Activated CD4-positive, alpha-beta T cell treated with anti-CD3 and anti-CD28 coated beads for 1 hour (primary cell): Measurements from ENCODE around the gene MEGF11.
"Not testable (repeated sequence)": the region's sequence is repeated elsewhere in the genome, so short reads cannot be mapped to it uniquely, and the experiment has no call there.

Experiments
- DNase-seq: peaks from one replicate; pipeline ENCODE4 v3.0.0-alpha.2; 2020

The MEGF11 gene

DNA sequence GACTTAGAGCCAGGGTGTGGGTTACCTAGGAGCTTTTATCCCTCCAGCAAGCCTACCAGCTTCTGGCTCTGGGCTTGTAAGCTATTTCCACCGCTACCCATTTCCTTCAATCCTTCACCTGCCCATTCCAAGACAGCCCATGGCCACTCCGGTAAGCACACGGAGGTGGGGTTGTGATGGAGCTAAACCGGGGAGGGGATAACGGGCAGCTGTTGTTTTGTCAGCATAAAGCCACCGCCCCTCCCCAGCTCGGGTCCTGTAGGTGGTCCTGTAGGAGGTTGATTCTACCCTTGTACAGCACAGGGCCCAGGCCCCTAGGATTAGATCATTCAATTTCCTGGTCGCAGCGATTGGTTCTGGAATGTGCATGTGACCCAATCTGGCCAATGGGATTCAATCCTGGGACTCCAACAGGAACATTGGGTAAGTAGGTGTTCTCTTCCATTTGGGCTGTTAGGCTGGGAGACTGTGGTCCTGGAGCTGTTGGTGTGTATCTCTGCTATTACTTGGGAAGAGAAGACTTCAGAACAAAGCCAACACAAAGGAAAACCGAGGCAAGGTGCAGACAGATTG lies 233.6 kb downstream of the MEGF11 start:
- DNase-seq = no peak

DNA sequence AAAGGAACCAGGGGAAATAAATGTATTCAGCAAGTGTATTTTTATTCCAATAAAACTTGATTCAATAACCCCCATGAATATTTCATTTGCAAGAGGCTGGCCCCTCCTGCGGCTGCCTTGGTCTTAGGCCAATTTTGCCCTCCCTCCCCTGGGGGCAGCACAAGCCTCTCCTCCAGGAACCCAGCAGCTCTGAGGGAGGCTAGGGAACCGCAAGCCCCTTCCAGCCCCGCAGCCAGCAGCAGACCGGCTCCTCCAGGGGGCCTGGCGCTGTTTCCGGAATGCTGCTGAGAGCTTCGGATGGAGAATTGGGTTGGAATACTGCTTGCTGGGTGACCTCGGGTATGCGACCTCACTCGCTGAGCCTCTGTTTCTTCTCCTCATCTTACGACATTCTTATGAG lies 234.2 kb downstream of the MEGF11 start:
- no peak for DNase-seq

DNA sequence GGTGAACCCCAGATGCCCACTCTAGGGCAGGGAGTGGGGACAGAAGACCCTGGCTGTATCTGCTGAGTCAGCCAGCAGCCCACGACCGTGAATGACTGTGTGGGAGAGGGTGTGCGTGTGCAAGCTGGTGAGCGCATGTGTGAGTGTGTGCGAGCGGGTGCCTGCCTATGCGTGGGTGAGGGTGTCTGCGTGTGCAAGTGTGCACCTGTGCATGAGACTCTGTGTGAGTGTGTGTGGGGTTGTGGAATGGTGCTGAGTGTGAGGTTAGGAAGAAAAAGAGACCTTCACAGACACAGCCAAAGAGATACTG lies 235.1 kb downstream of the MEGF11 start:
- no peak for DNase-seq

DNA sequence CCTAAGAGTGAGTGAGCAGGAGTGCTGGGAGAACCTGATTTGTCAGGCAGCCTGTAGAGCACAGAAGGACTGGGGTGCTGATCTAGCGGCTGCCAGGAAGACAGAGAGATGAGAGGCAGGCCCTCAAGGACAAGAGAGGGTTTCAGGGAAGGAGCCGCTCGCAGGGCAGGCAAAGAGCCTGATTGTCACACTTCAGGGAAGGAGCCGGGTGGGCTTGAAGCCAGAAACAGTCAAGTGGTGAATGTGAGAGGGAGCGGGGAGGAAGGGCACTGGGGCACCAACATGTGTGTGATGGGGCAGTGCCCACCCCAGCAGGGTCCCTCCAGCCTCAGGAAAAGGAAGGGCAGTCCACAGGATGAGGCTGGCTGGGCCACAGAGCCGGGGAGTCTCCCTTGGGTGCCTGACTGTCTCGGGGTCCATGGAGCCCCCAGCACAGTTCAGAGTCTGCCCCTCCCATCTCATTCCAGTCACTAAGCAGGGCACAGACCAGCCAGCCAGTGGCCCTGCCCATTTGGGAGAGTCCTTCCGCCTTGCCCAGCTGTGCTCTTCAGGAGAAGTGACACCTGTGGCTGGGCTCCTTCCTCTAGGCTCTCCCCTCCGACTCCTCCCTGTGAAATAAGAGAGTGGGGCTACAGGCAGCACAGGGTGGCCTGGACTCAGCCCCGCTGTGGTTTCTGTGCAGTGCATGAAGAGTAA lies 235.6 kb downstream of the MEGF11 start:
- no peak for DNase-seq

DNA sequence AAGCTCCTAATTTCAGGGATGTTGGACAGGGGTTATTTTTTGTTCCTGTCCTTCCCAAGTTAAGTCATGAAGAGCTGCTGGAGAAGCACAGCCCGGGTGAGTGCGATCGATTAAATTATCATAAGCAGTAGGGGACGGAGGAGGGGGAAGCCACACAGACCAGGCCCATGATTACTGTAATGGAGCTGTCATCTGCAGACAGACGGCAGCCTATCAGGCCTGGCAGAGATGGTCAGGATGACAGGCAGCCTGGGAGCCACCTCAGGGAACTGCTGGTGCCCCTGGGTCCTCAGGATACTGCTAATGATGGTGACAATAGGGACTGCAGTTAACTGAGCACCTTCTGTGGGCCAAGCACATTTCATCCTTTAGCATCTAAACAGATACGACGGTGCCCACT lies 236.6 kb downstream of the MEGF11 start:
- DNase-seq = no peak

DNA sequence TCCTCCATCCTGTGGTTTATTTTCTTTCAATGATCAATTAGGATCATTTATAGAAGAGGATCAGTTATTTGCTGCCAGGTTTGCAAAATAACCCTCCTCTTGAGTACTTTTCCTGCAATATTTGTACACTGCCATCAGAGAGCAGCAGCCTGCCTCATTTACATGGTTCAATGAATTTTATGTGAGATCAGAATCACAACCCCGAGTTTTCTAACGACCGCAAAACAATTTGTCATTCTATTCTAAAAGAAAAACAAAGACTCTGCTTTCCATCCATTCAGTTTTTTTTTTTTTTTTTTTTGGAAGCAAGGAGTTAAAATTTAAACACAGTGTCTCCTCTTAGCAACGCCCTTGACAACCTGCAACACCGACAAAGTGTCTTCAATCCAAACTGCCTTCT lies 237.4 kb downstream of the MEGF11 start:
- no peak for DNase-seq

DNA sequence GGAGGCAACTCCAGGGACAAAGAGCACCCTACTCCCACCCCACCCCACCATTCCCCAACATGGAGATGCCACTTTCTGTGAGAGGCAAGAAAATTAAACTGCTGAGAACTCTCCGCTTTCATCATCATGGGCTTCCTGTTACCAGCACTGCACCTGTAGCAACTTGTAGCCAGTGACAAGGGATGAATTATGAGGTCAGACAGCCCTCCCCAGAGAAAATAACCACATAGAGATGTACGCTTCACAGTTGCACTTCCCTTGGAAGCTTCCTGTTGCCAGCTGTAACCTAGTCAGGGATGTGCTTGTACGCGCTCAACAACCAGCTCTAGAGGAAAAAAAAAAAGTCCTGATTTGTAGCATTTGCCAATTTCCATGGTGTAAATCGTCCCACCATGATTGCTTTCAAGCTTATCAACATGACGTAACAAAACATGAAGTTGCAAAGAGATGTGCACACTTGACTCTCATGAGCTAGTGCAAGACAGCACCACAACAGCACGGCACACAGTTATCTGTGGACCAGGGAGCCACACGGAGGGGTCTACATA lies 238.8 kb downstream of the MEGF11 start:
- no peak for DNase-seq

DNA sequence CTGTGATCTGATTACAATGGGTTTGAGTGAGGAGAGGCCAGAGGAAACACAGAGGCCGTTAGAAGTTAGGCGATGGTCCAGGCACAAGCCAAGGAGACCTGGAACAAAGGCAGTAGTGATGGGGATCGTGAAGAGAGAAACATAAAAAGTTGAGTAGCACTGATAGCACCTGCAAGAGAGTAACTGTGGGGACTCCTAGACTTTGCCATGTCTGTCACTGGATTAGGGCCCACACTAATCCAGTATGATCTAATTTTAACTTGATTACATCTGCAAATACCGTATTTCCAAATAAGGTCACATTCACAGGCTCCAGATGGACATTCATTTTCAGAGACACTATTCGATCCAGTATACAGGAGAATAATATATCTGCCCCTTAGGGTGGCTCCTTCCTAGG lies 239.5 kb downstream of the MEGF11 start:
- DNase-seq = no peak

DNA sequence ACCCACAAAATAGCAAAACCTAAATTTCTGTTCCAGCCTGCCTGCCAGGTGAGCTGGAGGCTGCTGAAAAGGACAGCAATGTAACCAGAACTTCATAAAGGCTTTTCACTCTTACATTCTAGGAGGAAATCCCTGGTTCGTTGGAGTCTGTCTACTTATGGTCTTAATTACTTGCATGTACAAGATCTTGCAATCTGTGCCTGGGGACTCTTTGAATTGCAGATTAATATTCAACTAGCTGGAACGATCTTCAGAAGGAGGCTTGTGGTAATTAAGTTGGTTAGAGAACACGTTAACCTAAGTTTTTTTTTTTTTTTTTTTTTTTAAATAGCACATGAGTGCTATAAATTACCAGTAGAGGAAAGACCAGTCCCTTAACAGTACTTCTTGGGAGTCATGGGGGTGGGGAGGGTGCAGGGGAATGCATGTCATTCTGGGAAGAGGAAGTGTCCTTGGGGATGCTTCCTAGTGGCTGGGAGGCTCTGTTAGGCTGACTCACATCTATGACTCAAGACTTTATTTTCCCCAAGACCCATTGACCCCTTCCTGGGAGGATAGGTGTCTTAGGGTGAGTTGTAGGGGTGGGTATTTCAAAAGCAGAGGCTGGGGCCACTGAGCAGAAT lies 244.5 kb downstream of the MEGF11 start:
- no peak for DNase-seq

DNA sequence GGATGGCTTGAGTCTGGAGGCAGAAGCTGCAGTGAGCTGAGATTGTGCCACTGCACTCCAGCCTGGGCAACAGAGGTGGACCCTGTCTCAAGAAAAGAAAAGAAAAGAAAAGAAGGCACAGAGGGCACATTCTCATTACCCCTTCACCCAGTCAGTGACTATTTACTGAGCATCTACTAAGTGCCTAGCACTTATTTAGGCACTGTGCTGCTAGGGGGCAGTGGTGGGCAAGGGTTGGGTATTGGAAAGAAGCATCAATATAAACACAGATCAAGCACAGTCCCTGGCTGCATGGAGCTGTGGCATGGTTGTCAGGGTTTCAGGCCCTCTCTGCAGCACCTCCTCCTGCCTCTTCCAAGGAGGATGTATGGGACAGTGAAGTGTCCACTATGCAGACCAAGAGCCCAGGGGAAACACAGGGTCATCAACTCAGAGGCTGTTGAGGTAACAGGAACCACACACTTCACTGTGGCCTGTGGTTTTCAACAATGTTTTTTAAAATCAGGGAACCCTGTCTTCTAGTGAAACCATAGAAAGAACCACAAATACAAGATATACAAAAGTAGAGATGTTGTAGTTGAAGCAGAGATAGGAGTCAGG lies 245.8 kb downstream of the MEGF11 start:
- no peak for DNase-seq

DNA sequence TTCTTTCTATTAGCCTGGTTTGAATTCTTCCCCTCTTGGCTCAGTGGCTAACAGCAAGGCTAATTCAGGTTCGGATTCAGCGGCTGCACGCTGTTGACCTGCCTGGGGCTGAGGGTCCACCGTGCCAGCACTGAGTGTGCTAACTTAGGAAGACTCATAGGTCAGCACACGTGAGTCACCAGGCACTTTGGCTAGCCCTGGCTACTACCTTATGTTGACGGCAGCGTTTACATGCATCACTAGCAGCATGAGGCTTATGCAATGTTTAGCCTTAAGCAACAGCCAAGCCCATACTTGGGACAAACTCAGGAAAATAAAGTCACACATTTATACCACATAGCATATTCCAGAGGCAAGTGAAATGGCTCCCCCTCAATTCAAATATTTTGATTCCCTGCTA lies 246.6 kb downstream of the MEGF11 start:
- no peak for DNase-seq

DNA sequence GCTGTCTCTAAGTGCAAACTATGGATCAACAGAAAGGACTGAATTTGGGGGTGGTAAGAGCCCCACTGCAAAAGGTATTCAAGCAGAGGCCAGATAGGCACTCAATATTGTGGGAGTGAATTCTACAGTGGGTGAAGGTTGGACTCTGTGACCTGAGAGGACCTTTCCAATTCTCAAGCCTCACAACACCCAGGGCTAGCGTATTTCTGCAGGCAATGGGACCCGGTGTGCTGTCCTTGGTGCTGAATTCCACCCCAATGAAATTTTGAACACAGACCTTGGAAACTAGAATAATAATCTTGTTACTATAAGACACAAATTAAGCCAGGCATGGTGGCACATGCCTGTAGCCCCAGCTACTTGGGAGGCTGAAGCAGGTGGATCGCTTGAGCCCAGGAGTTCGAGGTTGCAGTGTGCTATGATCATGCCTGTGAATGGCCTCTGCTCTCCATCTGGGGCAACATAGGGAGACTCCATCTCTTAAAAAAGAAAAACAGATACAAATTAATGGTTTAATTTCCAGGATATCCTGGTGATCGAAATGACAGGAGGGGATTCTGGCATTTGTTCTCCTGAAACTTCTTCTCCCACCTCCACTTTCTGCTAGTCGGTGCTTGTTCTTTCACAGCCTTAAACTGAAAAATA lies 248.8 kb downstream of the MEGF11 start:
- DNase-seq = no peak

DNA sequence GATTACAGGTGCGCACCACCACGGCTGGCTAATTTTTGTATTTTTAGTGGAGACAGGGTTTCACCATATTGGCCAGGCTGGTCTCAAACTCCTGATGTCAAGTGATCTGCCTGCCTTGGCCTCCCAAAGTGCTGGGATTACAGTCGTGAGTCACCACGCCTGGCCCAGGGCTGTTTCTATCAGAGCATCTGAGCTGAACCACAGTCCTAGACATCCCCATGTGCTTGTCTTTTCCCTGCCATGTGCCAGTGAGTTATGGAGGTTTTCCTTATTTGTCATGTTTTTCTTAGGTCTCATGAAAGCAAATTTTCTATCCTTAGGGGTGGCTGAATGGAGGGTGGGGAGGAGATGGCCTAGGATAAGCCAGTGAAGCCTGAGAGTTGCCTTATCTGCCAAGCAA lies 250.4 kb downstream of the MEGF11 start:
- not testable (repeated sequence) for DNase-seq

DNA sequence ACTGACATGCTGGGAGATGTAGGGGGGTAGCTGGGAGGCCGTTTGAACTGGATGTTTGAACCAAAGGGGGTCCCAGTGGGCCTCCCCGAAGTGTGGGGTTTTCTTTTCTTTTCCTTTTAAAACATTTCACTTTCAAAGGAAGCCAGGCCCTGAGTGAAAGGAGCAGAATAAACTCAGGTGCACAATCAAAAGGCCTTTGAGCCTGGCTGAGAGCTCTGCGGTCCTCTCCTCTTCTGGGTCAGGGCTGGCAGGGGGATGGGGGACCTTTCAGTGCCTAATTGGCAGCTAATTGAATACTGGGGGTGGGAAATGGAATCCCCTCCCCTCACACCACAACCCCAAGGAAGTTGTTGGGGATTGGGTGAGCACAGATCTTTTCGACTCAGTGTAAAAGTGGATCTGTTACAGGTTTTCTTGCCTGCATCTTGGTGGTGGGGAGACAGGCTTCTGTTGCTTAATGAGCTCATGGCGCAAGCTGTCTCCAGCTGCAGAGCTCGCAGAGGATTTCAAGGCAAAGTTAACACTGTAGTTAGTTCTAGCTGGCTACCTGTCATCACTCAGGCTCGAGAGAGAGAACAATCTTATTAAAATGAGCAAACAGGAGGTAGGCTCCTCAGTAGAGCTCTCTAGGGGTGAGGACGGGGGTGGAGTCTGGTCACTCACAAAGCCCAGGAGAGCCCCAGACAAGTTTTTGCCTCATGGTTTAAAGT lies 251.7 kb downstream of the MEGF11 start:
- no peak for DNase-seq

DNA sequence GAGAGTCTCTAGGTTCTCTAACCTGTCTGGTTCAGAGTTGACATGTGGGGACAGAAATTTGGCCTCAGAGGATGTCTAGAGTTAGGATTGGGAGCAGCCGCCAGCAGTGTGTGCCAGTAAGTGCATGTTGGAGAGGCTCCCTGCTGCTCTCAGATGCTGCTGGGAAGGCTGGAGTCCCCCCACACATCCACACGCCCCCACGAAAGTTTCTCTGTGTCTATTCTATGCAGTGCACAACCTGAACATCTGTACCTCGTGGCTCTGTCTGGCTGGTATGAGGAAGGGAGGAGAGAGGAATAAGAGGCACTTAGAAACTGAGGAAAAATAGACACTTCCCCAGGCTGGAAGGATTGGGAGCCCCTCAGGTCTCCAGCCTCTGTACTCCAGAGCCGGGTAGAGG lies 252.5 kb downstream of the MEGF11 start:
- no peak for DNase-seq

DNA sequence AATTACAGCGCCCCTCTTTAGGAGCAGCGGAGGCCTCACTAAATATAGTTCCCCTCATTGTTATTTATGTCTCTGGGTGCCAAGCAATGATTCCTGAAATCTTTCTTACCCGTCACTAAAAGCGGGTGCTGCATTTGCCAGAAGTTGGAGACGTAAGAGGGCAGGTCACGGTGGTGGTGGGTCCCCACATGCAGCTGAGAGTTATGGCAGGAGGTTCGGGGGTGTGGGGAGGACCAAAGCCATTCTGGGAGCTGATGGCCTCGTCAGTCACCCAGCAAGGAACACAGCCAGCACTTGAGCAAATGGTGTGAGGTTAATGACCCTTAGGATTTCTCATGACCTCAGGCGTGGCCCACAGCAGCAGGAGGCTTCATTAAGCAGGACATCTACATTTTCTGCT lies 255.1 kb downstream of the MEGF11 start:
- DNase-seq = no peak

DNA sequence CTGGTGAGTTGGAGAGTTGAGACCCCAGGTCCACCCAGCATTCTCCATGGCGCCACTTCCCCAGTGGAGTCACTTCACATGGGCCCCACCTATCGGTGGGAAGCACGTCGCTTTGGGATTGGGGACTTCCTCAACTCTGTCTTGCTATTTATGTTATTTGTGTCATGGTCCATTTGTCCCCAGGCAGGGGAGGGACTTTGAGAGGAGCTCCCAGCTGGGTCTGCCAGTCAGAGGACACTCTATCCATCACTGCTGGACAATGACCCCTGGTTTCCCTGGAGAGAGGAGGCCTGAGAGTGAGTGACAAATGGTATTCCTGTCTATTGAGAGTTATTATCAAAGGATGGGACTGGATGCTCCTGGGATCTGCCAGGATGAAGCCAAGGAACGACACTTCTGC lies 256.6 kb downstream of the MEGF11 start:
- no peak for DNase-seq

DNA sequence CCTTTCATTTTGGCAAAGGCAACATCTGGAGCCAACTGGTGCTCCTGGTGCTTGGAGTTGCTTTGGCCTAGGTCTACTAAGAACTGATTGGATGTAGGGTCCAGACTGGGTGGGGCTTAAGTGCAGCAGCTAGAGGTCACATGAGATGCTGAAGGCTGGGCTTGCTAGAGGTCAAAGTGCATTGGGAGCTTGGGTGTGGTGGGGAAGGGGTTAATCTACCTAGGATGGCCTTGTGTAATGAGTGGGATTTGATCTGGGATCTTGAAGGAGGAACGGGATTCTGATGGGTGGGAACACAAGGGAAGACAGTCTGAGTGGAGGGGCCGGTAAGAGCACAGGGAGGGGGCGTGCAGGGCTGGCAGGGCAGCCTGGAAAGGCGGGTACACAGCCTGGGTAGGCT lies 258.7 kb downstream of the MEGF11 start:
- DNase-seq = no peak

DNA sequence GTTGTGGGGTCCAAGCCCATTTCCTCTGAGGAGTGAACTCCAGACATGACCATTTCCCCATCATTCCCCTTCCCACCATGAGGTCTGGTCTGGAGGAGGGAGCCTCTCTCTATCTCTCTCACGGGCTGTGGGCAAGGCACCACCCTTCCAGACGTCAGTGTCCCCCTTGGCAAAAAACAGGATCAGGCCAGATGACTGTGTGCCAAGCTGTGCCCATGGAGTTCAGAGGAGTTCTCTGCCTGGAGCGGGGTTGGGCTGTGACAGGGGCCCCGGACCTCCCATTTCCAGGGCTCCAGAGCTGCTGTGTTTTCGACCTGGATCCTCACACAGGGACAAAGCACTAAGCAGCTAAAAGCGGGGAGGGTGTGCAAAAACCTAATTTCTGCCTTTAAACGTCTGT lies 259.8 kb downstream of the MEGF11 start:
- no peak for DNase-seq

DNA sequence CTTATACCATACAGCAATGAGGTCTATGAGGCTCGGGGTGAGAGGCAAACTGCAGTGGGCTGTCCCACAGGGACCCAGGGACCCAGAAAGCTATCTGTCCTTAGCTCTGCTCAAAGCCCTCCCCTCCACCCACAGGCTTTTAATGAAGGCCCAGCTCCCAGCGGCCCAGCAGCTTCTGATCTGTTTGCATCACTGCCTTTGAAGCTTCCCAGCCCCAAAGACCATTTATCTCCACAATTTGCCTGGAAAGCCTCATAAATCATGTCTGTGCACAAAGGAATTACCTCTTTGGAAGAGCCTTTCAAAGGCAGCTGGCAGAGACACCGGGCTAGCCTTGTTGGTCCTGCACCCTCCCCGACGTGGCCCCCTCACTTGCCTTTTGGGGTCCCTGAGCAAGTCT lies 260.3 kb downstream of the MEGF11 start:
- DNase-seq = no peak

DNA sequence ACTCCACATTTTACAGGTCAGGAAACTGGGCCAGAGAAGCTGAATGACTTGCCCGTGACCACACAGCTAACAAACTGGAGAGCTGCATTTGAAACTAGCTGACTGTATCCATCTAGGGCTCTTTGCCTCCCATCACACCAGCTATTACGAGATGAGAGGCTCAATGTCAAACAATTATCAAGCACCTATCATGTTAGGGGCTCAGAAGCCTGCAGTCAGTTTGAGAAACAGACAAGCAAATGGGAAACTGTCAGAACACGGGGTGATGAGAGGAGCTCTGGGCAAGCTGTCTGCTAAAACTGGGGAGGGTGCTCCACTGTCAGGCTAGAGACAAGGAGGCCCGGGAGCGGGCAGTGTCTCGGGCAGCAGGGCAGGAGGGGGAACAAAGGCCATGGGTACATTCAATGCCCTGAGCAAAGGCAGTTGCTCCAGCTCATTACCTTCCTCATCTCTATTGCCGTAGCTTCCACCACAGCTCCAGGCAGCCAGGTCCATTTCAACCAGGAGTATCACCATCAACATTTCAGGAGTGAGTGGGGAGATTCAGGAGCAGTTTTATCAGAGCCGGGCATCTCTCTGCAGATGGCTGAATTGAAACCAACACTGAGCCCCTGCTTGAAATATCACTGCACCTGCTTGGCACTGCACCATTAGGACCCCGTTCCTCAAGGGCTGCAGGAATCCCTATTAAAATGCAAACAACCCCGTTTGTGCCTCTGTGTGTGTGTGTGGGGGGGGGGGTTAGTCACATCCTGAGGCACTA lies 261.6 kb downstream of the MEGF11 start:
- DNase-seq = no peak

DNA sequence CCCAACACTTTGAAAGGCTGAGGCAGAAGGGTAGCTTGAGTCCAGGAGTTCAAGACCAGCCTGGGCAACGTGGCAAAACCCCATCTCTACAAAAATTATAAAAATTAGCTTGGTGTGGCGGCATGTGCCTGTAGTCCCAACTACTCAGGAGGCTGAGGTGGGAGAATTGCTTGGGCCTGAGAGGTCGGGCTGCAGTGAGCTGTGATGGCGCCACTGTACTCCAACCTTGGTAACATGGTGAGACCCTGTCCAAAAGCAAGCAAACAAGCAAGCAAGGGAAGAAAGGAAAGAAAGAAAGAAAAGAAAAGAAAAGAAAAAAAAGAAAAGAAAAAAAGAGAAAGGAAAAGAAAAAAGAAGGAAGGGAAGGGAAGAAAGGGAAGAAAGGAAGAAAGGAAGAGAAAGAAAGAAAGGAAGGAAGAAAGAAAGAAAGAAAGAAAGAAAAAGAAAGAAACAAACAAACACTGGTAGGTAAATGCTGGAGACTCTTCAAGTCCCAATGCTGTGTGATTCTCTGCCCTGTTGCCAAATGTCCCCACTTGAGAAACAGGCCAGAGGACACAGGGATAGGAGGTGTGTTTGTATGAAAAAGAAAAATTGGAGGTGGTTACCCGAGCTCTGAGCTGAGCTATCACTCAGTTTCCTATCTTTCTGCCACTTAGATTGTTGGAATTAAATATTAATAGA lies 263.1 kb downstream of the MEGF11 start:
- DNase-seq = no peak
